A549 (cell line): Measurements from ENCODE around the gene ZNF580. TPM values are rescaled to one million over a fixed set of nuclear protein-coding genes. Genes with fewer than 3 reads are reported as not detected.

Experiments
- ATAC-seq, 2 experiments: fragments of 200-7000 bp in 1 of 2; fragments of >200 bp in 1 of 2; cut with Nextera tagmentation in 1 of 2; cut with Tn5 transposase in 1 of 2; 3 replicates each; pipeline versions ENCODE4 v1.8.0 to v1.9.1; 2018 to 2020; ENCODE audit warnings: mild to moderate bottlenecking in 1 of 2, moderate library complexity in 1 of 2
- CTCF ChIA-PET: fragments of 300-600 bp; sonication (Branson Sonifier 250); formaldehyde crosslinking; extraction: SDS; loops from one replicate; lab custom pipeline; 2021; ENCODE audit warnings: antibody characterized with exemption, inconsistent platforms; lab: Yijun Ruan, JAX
- POLR2A ChIA-PET: fragments of 350-600 bp; formaldehyde crosslinking; extraction: SDS; loops from one replicate; lab custom pipeline; 2021; ENCODE audit warnings: antibody characterized with exemption, inconsistent platforms; lab: Yijun Ruan, JAX
- DNase-seq, 2 experiments: peaks; one replicate each; pipeline versions ENCODE4 v3.0.0 to v3.0.0-alpha.2; 2011 to 2016; ENCODE audit warnings: low read depth in 1 of 2, low spot score in 1 of 2
- FAIRE-seq: peaks from 2 replicates; lab custom pipeline; 2011; peaks lifted over from hg19 to GRCh38; lab: Jason Lieb, UNC
- H3K27ac ChIP-seq, 2 experiments: fragments of >200 bp; sonication (Bioruptor Twin); formaldehyde crosslinking; 3 replicates each; pipeline ENCODE4 v1.5.1; 2016 to 2017
- H3K4me1 ChIP-seq: fragments of >200 bp; sonication (Bioruptor Twin); formaldehyde crosslinking; 3 replicates; pipeline ENCODE4 v1.6.1; 2016
- H3K4me2 ChIP-seq: fragments of >200 bp; sonication (Bioruptor Twin); formaldehyde crosslinking; 3 replicates; pipeline ENCODE4 v1.6.1; 2016
- H3K4me3 ChIP-seq: fragments of >200 bp; sonication (Bioruptor Twin); formaldehyde crosslinking; 3 replicates; pipeline ENCODE4 v1.5.1; 2016
- H3K9me3 ChIP-seq: fragments of >200 bp; sonication (Bioruptor Twin); formaldehyde crosslinking; 3 replicates; pipeline ENCODE4 v1.6.1; 2016
- BHLHE40 ChIP-seq: IDR thresholded peaks from 2 replicates; pipeline ENCODE4 v1.6.1; 2012; ENCODE audit warnings: low read depth, low read length, inconsistent platforms
- CEBPB ChIP-seq, 2 experiments: fragments of >200 bp in 1 of 2; sonication (Bioruptor Twin) in 1 of 2; formaldehyde crosslinking in 1 of 2; IDR thresholded peaks; 2 replicates each; pipeline ENCODE4 v1.6.1; 2012 to 2016
- CHD4 ChIP-seq: fragments of 200-600 bp; sonication (generic); IDR thresholded peaks from 2 replicates; pipeline ENCODE4 v1.6.1; 2016; ENCODE audit warnings: antibody characterized with exemption, mild to moderate bottlenecking, borderline replicate concordance
- FOXS1 ChIP-seq: fragments of 250-450 bp; sonication (Bioruptor Pico); IDR thresholded peaks from 2 replicates; pipeline ENCODE4 v1.5.0; 2020; ENCODE audit warnings: mild to moderate bottlenecking, moderate library complexity
- HOXA7 ChIP-seq: fragments of 250-450 bp; sonication (Bioruptor Pico); IDR thresholded peaks from 2 replicates; pipeline ENCODE4 v1.5.0; 2020; ENCODE audit warnings: mild to moderate bottlenecking, moderate library complexity
- KDM1A ChIP-seq: fragments of 200-600 bp; sonication (generic); IDR thresholded peaks from 2 replicates; pipeline ENCODE4 v1.6.1; 2016; ENCODE audit warnings: low read depth, mild to moderate bottlenecking
- MAFK ChIP-seq: fragments of 450-650 bp; IDR thresholded peaks from 2 replicates; pipeline ENCODE4 v1.6.1; 2014; ENCODE audit not compliant: partially characterized antibody
- MYC ChIP-seq: IDR thresholded peaks from 2 replicates; pipeline ENCODE4 v1.6.1; 2012; ENCODE audit warnings: mild to moderate bottlenecking, inconsistent platforms, low read length, improper control_type of control experiment, borderline replicate concordance
- NPAS2 ChIP-seq: fragments of 250-450 bp; sonication (Bioruptor Pico); IDR thresholded peaks from 2 replicates; pipeline ENCODE4 v1.8.0; 2022; ENCODE audit warnings: mild to moderate bottlenecking, moderate library complexity, borderline replicate concordance
- POLR2A ChIP-seq: IDR thresholded peaks from 2 replicates; pipeline ENCODE4 v1.6.1; 2012; ENCODE audit warnings: mild to moderate bottlenecking, low read length
- RCOR1 ChIP-seq: fragments of 150-350 bp; IDR thresholded peaks from 2 replicates; pipeline ENCODE4 v1.6.1; 2014; ENCODE audit warnings: antibody characterized with exemption, low read length, low read depth
- RFX5 ChIP-seq: fragments of 450-650 bp; IDR thresholded peaks from 2 replicates; pipeline ENCODE4 v1.7.1; 2014; ENCODE audit warnings: antibody characterized with exemption, mild to moderate bottlenecking, moderate library complexity
- RNF2 ChIP-seq: fragments of 200-600 bp; sonication (generic); IDR thresholded peaks from 2 replicates; pipeline ENCODE4 v1.6.1; 2016; ENCODE audit warnings: low read depth, mild to moderate bottlenecking, antibody characterized with exemption, moderate library complexity, borderline replicate concordance
- SREBF2 ChIP-seq: fragments of 450-650 bp; IDR thresholded peaks from 2 replicates; pipeline ENCODE4 v1.6.1; 2014; ENCODE audit warnings: mild to moderate bottlenecking, moderate library complexity
- ZC3H11A ChIP-seq: fragments of 450-650 bp; IDR thresholded peaks from 2 replicates; pipeline ENCODE4 v1.6.1; 2014; ENCODE audit warnings: antibody characterized with exemption, mild to moderate bottlenecking
- ZNF302 ChIP-seq: fragments of 250-450 bp; sonication (Bioruptor Pico); IDR thresholded peaks from 2 replicates; pipeline ENCODE4 v1.9.0; 2021; ENCODE audit warnings: inconsistent platforms, mild to moderate bottlenecking, moderate library complexity
- WGBS: methylation state at CpG from one replicate; pipeline ENCODE4 v1.1.6; 2017; ENCODE audit errors: missing lambda C conversion rate; 5-methylcytosine and 5-hydroxymethylcytosine counted together
- polyA plus RNA-seq, 4 experiments: library from polyadenylated mRNA; depleted of rRNA in 3 of 4; stranded (reverse); fragments of >200 nt; fragmentation: RNase III in 1 of 4; extraction: RNeasy Plus Mini Kit Qiagen cat#74134 plus additional on column Dnase treatment in 1 of 4; gene quantifications; 2 replicates in 3 of 4; 3 replicates in 1 of 4; pipeline ENCODE4 v1.2.3, GENCODE V29; 2011 to 2017
- TF ChIP-seq, protein P1 (sequence below): fragments of >200 bp; sonication (Bioruptor Twin); formaldehyde crosslinking; IDR thresholded peaks from 3 replicates; pipeline ENCODE4 v1.6.1; 2016
- TF ChIP-seq, protein P2 (sequence below): fragments of >200 bp; sonication (Bioruptor Twin); formaldehyde crosslinking; IDR thresholded peaks from 3 replicates; pipeline ENCODE4 v1.5.1; 2016

Gene ZNF580
- polyA plus RNA-seq, 2 of the 4 experiments (the other 2 are of a cell fraction), result 9.2 to 52.8 TPM

DNA sequence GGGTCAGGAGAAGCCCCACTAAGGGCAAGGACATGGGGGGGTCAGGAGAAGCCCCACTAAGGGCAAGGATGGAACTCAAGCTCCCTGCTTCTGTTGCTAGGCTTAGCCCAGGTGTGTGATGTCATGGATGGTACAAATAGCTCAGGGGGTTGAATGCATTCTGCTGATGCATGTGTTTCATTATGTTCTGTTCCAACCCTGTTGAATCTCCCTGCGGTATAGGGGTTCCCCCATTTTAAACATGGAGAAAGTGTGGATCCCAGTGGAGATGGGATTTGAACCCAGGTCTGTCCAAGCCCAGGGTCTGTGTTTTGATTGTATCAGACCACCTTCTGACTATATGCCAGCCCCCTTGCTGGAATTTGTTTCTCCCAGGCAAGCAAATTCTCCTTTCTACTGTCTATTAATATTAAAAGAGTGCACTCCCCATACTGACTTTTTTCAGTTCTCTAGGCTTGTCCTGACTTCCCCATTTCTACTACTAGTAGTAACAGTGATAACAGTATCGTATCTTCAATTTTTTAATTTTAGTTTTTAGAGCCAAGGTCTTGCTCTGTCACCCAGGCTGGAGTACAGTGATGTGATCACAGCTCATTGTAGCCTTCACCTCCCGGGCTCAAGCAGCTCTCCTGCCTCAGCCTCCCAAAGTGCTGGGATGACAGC is 28.7 kb upstream of the ZNF580 start:
- H3K4me2 ChIP-seq, result no peak overlapping the region
- H3K4me3 ChIP-seq, result no peak overlapping the region
- H3K9me3 ChIP-seq, result no peaks in the 10 kb centered on the region
- POLR2A ChIA-PET, result interaction anchor here (1.3 kb wide), 1 partner anchor 12 kb away, joined by 4 read pairs; the partner anchor contains the start of gene ZNF784
- CTCF ChIA-PET, result interaction anchor here (1.2 to 16.7 kb wide), 5 partner anchors 10 to 194 kb away, joined by 3 to 348 read pairs (median 13); partner anchors contain the start of gene ZNF784
- 80% methylated on average over 3 of the region's 3 CpGs for WGBS
- no peak overlapping the region for H3K27ac ChIP-seq
- TF ChIP-seq KDM1A, result no peak
- TF ChIP-seq MYC, result no peak
- peak; percentile 32 for TF ChIP-seq MAFK
- TF ChIP-seq RNF2, result no peak
- TF ChIP-seq, protein P1, sequence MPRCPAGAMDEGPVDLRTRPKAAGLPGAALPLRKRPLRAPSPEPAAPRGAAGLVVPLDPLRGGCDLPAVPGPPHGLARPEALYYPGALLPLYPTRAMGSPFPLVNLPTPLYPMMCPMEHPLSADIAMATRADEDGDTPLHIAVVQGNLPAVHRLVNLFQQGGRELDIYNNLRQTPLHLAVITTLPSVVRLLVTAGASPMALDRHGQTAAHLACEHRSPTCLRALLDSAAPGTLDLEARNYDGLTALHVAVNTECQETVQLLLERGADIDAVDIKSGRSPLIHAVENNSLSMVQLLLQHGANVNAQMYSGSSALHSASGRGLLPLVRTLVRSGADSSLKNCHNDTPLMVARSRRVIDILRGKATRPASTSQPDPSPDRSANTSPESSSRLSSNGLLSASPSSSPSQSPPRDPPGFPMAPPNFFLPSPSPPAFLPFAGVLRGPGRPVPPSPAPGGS, result no peak
- no peak for TF ChIP-seq CHD4
- no peak for TF ChIP-seq ZC3H11A
- TF ChIP-seq, all 56 proteins: peak for 1
- FAIRE-seq, result no peak
- H3K4me1 ChIP-seq, result peaks cover 2% of the 10 kb centered on the region; the same call in 1 of the 3 replicates
- no peak for ATAC-seq
- DNase-seq, result no peak

DNA sequence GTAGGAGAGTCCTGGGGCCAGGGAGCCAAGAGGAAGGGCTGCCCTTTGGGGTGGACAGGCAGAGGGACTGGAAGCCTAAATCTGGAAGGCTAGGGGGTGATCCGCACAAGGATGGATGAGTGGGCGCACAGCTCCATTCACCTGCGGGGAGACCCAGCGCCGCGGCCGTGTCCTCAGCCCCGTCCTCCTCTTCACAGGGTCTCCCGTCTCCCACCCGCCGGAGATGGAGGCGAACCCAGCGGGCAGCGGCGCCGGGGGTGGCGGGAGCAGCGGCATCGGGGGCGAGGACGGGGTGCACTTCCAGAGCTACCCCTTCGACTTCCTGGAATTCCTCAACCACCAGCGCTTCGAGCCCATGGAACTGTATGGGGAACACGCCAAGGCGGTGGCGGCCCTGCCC is 27.4 kb upstream of the ZNF580 start:
- WGBS, result 96% methylated on average over 27 of the region's 27 CpGs
- DNase-seq (no peak), FAIRE-seq (no peak), ATAC-seq (no peak)
- Histone ChIP-seq H3K4me1 (no peaks in the 10 kb centered on the region), H3K9me3 (no peaks in the 10 kb centered on the region), H3K4me3 (no peak overlapping the region), H3K4me2 (no peak overlapping the region), H3K27ac (no peak overlapping the region)
- POLR2A ChIA-PET, result interaction anchor here (0.7 kb wide), 1 partner anchor 11 kb away, joined by 3 read pairs; the partner anchor contains the start of gene ZNF784
- CTCF ChIA-PET, result interaction anchor here (1.5 to 16.7 kb wide), 4 partner anchors 9 to 146 kb away, joined by 8 to 348 read pairs (median 80); partner anchors contain the start of gene ZNF784
- TF ChIP-seq ZC3H11A (no peak), CEBPB (IDR thresholded peaks at IDR 0.05) (no peak), RFX5 (no peak), RCOR1 (no peak), POLR2A (no peak), MAFK (no peak), ZNF302 (CRISPR knock-in tag) (no peak), FOXS1 (CRISPR knock-in tag) (no peak), SREBF2 (no peak)
- TF ChIP-seq, protein P2, sequence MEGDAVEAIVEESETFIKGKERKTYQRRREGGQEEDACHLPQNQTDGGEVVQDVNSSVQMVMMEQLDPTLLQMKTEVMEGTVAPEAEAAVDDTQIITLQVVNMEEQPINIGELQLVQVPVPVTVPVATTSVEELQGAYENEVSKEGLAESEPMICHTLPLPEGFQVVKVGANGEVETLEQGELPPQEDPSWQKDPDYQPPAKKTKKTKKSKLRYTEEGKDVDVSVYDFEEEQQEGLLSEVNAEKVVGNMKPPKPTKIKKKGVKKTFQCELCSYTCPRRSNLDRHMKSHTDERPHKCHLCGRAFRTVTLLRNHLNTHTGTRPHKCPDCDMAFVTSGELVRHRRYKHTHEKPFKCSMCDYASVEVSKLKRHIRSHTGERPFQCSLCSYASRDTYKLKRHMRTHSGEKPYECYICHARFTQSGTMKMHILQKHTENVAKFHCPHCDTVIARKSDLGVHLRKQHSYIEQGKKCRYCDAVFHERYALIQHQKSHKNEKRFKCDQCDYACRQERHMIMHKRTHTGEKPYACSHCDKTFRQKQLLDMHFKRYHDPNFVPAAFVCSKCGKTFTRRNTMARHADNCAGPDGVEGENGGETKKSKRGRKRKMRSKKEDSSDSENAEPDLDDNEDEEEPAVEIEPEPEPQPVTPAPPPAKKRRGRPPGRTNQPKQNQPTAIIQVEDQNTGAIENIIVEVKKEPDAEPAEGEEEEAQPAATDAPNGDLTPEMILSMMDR, result no peak

DNA sequence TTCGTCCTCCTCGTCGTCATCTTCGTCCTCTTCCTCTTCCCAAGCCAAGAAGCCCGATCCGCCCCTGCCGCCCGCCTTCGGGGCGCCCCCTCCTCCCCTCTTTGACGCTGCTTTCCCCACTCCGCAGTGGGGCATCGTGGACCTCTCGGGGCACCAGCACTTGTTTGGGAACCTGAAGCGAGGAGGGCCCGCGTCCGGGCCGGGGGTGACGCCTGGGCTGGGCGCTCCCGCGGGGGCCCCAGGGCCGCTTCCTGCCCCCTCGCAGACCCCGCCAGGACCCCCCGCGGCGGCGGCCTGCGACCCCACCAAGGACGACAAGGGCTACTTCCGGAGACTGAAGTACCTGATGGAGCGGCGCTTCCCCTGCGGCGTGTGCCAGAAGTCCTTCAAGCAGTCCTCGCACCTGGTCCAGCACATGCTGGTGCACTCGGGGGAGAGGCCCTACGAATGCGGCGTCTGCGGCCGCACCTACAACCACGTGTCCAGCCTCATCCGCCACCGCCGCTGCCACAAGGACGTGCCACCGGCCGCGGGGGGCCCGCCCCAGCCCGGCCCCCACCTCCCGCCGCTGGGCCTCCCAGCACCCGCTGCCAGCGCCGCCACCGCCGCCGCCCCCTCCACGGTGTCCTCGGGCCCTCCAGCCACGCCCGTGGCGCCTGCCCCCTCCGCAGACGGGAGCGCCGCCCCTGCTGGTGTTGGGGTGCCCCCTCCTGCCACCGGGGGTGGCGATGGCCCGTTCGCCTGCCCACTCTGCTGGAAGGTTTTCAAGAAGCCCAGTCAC is 26.7 kb upstream of the ZNF580 start:
- no peaks in the 10 kb centered on the region for H3K9me3 ChIP-seq
- no peak overlapping the region for H3K4me2 ChIP-seq
- no peak for DNase-seq
- FAIRE-seq, result no peak
- no peak overlapping the region for H3K27ac ChIP-seq
- 92% methylated on average over 64 of the region's 75 CpGs for WGBS
- TF ChIP-seq BHLHE40 (no peak), RFX5 (no peak), HOXA7 (CRISPR knock-in tag) (no peak), NPAS2 (CRISPR knock-in tag) (no peak)
- TF ChIP-seq, all 56 proteins: peak for 0
- H3K4me3 ChIP-seq, result no peak overlapping the region
- ChIA-PET POLR2A (no interaction called here), CTCF (interaction anchor here (1.5 to 2.3 kb wide), 2 partner anchors 8 to 17 kb away, joined by 8 to 13 read pairs; no protein-coding TSS in a partner anchor)
- no peaks in the 10 kb centered on the region for H3K4me1 ChIP-seq
- ATAC-seq, result no peak
